ENCODE results near the gene PCLO. TPM values are rescaled to one million over a fixed set of nuclear protein-coding genes. Genes with fewer than 3 reads are reported as not detected.

PCLO gene
- total and polyA plus RNA-seq, 2 donors = 0.57 to 6.5 TPM

DNA sequence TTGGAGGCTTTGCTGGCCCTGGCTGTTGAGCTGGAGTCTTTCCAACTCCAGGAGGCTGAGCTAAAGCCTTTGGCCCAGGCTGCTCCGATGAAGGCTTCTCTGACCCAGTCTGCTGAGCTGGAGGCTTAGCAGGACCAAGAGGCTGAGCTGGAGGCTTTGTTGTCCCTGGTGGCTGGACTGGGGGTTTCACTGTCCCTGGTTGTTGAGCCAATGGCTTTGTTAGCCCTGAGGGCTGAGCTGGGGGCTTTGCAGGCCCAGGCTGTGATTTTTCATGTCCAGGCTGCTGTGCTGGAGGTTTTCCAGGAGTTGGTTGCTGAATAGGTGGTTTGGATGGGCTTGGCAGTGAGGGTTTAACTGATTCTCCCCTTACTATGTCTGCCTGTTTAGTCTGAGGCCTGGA lies 7.3 kb downstream of the PCLO start:
- 74% methylated on average over 1 of the region's 1 CpG for WGBS
- no peaks in the 10 kb centered on the region for H3K4me1 ChIP-seq (ENCODE audit: insufficient read depth)
- H3K27ac ChIP-seq (ENCODE audit: low read depth) = no peak overlapping the region
- DNase-seq (ENCODE audit: extremely low spot score) = no peak
- H3K4me3 ChIP-seq (ENCODE audit: low read depth, low read length) = no peak overlapping the region
- H3K36me3 ChIP-seq (ENCODE audit: insufficient read depth) = no peaks in the 10 kb centered on the region

DNA sequence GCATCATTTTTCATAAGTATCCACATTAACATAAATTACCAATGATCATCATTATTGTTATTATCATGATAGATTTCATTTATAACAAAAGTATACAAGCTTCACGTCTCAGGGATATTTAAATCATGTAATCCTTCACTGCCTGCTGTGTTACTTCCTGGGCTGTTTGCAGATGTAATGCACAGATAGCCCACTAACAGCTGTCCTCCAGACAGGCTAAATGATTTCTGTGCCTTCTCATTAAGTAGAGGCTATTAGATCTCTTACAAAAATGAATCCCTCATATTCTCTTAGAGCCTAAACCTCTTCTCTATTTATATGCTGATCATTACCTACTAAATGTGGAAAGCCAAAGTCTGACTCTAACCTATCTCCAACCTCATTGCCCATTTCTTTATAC lies 9.3 kb downstream of the PCLO start:
- DNase-seq (ENCODE audit: extremely low spot score) = no peak
- Histone ChIP-seq H3K4me3 (ENCODE audit: low read depth, low read length) (no peak overlapping the region), H3K36me3 (ENCODE audit: insufficient read depth) (no peaks in the 10 kb centered on the region), H3K4me1 (ENCODE audit: insufficient read depth) (no peaks in the 10 kb centered on the region), H3K27ac (ENCODE audit: low read depth) (no peak overlapping the region)
- 49% methylated on average over 1 of the region's 1 CpG for WGBS

DNA sequence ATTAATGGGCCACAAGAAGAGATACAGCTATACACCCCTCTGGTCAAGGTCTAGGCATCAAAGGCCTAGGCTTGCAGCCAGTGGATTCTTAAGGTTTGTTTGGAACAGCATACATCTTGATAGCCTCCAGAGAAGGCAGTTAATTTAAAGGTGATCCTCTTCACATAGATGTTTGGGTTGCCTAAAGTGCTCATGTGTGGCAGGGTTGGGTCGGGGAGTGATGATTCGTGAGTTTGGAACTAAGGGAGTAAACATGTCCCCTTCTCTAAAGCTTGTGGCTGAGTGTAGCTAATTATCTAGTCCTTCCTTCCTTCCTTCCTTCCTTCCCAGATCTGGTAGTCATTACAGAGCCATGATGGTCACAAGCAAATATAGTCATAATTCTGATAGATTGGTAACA lies 12.4 kb downstream of the PCLO start:
- DNase-seq (ENCODE audit: extremely low spot score) = no peak
- no peaks in the 10 kb centered on the region for H3K4me1 ChIP-seq (ENCODE audit: insufficient read depth)
- no peaks in the 10 kb centered on the region for H3K36me3 ChIP-seq (ENCODE audit: insufficient read depth)
- WGBS = 81% methylated on average over 2 of the region's 2 CpGs
- H3K27ac ChIP-seq (ENCODE audit: low read depth) = no peak overlapping the region
- no peak overlapping the region for H3K4me3 ChIP-seq (ENCODE audit: low read depth, low read length)

DNA sequence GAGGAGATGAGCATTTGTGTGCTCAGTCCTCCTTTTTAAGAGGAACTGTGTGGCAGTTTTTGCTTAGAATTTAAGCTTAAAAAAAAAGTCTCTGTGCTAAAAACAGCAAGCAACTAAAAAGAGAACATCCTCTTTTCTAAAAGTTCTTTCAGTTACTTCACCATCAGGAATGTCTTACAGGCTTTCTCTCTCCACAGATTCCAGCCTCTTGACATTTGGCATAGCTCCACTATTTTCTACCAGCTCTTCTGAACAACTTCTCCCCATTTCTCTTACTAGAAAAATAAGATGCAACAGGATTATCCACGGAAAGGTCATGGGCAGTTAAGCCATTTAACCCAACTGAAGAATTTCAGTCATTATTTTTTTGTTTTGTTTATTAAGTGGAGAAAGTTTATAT lies 13.2 kb downstream of the PCLO start:
- Histone ChIP-seq H3K36me3 (ENCODE audit: insufficient read depth) (no peaks in the 10 kb centered on the region), H3K27ac (ENCODE audit: low read depth) (no peak overlapping the region), H3K4me3 (ENCODE audit: low read depth, low read length) (no peak overlapping the region), H3K4me1 (ENCODE audit: insufficient read depth) (no peaks in the 10 kb centered on the region)
- no peak for DNase-seq (ENCODE audit: extremely low spot score)
- WGBS = 58% methylated on average over 1 of the region's 1 CpG

DNA sequence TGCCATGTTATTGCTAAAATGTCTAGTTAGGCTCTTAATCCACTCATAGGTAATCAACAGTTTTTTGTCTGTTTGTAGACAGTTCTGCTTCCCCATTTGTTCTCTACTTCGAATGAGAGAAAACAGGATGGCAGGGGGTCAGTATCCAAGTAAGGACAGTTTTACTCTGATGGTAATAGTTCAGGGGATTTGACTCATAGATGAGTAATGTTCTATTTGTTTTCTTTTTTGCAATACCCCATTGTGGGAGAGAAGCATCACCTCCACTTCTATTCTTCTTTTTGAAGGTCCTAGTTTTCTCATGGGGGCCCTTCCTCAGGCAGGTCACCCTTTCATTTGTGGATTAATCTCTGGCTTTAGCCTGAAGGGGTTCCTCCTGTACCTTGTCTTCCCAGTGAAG lies 13.9 kb downstream of the PCLO start:
- WGBS = 75% methylated on average over 1 of the region's 1 CpG
- Histone ChIP-seq H3K4me1 (ENCODE audit: insufficient read depth) (no peaks in the 10 kb centered on the region), H3K27ac (ENCODE audit: low read depth) (no peak overlapping the region), H3K4me3 (ENCODE audit: low read depth, low read length) (no peak overlapping the region), H3K36me3 (ENCODE audit: insufficient read depth) (no peaks in the 10 kb centered on the region)
- DNase-seq (ENCODE audit: extremely low spot score) = no peak

DNA sequence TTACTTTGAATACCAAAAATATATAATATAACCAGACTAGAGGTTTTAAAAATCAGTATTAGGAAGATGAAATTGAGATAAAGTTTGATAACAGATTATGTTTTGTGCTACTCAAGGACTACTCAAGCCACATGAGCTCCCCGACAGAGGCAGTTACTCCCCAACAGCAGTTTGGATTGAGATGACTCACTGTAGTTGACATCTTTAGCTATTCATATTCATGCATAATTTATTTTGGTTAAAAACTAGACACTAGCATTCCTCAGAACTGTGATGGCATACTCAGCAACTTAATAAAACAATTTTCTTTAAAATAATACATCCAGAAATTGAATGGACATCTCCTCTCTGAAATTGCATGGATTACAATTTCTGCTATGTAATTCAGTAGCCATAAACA lies 19.6 kb downstream of the PCLO start:
- no peaks in the 10 kb centered on the region for H3K4me1 ChIP-seq (ENCODE audit: insufficient read depth)
- H3K4me3 ChIP-seq (ENCODE audit: low read depth, low read length) = no peak overlapping the region
- 88% methylated on average over 1 of the region's 1 CpG for WGBS
- no peak for DNase-seq (ENCODE audit: extremely low spot score)
- H3K27ac ChIP-seq (ENCODE audit: low read depth) = no peak overlapping the region
- H3K36me3 ChIP-seq (ENCODE audit: insufficient read depth) = no peaks in the 10 kb centered on the region

DNA sequence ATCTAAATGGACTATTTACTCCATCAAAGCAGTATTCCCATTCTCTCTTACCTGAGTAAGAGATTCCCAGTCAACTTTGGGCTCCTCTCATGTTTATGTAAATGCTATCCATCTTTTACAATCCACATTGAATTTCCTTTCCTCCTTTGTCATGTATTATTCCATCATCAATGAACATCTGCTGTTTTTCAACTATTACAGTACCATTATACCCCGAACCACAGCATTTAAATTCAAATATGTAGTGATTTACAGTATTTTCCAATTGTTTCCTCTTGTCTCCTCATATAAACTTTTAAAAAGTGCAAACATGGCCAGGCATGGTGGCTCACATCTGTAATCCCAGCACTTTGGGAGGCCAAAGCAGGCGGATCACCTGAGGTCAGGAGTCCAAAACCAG lies 20.3 kb downstream of the PCLO start:
- no peak overlapping the region for H3K27ac ChIP-seq (ENCODE audit: low read depth)
- no peaks in the 10 kb centered on the region for H3K4me1 ChIP-seq (ENCODE audit: insufficient read depth)
- H3K4me3 ChIP-seq (ENCODE audit: low read depth, low read length) = no peak overlapping the region
- WGBS = 90% methylated on average over 2 of the region's 2 CpGs
- H3K36me3 ChIP-seq (ENCODE audit: insufficient read depth) = no peaks in the 10 kb centered on the region
- no peak for DNase-seq (ENCODE audit: extremely low spot score)

DNA sequence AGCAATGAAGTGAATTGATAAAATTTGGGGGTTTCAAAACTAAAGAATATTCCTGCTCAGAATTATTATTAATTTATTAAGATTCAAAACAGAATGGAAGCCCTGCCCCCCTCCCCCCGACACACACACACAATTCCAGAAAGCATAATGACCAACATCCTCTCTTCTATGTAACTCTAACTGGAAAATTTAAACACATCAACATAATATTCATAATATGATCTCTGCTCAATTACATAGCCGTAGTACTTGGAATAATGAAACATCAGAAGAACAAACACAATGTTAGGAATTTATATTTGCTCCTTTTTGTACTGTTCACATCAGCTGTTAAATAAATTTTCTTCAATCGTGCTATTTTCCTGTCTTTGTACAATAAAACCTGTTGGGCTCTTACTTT lies 20.8 kb downstream of the PCLO start:
- Histone ChIP-seq H3K27ac (ENCODE audit: low read depth) (no peak overlapping the region), H3K4me1 (ENCODE audit: insufficient read depth) (no peaks in the 10 kb centered on the region), H3K4me3 (ENCODE audit: low read depth, low read length) (no peak overlapping the region), H3K36me3 (ENCODE audit: insufficient read depth) (no peaks in the 10 kb centered on the region)
- DNase-seq (ENCODE audit: extremely low spot score) = no peak
- WGBS = 91% methylated on average over 3 of the region's 3 CpGs

DNA sequence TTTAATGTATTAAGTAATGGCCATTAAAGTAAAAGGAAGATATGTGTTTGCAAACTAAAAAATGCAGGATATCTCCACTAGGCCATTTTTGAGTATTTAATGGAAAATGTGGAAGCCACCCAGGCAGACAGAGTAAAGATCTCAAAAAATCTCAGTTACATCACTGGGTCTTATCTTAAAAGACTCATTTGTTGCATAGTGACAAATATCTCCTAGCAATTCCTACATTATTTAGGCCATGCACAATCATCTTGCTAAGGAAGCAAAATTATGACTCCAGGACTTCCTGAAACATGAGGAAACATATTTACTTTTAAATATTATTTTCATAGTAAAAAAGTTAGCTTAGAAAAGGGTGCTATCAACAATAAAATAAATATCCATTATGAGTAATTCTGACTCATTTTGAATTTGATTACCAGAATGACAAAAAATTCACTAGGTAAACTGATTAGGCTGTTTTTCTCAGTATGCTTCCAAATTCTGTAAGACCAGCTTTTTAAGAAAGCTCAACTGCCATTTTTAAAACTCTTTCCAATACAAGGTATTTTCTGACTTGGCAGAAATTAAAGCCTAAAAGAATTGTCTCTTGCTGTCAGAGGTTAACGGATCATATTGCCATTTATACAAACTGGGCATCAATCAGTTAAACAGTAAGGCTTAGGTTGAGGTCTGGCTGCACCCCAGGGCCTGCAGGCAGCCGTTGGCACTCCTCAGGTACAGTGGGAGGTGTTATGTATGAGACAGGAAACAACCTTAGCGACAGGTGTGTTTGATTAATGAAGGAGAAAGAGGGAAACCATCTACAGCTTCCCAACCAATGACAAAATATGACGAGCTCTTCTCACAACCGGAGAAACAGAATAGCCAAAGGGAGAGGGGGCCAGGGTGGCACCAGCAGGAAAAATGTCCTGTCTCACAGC lies 31.8 kb downstream of the PCLO start:
- WGBS = 74% methylated on average over 5 of the region's 5 CpGs
- no peak overlapping the region for H3K27ac ChIP-seq (ENCODE audit: low read depth)
- DNase-seq (ENCODE audit: extremely low spot score) = no peak
- H3K4me1 ChIP-seq (ENCODE audit: insufficient read depth) = no peaks in the 10 kb centered on the region
- no peaks in the 10 kb centered on the region for H3K36me3 ChIP-seq (ENCODE audit: insufficient read depth)
- no peak overlapping the region for H3K4me3 ChIP-seq (ENCODE audit: low read depth, low read length)

DNA sequence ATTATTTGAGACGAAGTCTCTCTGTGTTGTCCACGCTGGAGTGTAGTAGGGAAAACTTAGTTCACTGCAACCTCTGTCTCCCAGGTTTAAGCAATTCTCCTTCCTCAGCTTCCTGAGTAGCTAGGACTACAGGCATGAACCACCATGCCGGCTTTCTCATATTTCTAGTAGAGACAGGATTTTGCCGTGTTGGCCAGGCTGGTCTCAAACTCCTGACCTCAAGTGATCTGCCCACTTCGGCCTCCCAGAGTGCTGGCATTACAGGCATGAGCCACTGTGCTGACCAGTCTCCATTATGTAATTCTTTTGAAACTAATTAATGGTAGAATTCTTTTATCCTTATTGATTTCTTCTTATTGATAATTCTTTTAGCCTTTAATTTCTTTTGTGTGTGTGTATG lies 32.5 kb downstream of the PCLO start:
- DNase-seq (ENCODE audit: extremely low spot score) = no peak
- no peaks in the 10 kb centered on the region for H3K36me3 ChIP-seq (ENCODE audit: insufficient read depth)
- 92% methylated on average over 5 of the region's 5 CpGs for WGBS
- no peak overlapping the region for H3K27ac ChIP-seq (ENCODE audit: low read depth)
- H3K4me1 ChIP-seq (ENCODE audit: insufficient read depth) = no peaks in the 10 kb centered on the region
- no peak overlapping the region for H3K4me3 ChIP-seq (ENCODE audit: low read depth, low read length)

DNA sequence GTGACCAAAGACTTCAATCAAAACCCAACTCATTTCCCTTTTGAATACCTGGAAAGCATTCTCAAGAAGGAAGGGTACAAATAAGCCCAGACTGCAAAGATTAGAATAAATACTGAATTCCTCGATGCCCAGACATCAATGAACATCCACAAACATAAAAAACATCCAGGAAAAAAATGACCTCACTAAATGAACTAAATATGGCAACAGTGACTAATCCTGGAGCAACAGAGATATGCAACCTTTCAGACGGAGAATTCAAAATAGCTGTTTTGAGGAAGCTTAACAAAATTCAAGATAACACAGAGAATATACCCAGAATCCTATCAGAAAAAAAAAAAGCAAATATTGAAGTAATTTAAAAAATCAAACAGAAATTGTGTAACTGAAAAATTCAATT lies 43.2 kb downstream of the PCLO start:
- DNase-seq (ENCODE audit: extremely low spot score) = no peak
- no peaks in the 10 kb centered on the region for H3K4me1 ChIP-seq (ENCODE audit: insufficient read depth)
- no peak overlapping the region for H3K27ac ChIP-seq (ENCODE audit: low read depth)
- WGBS = 49% methylated on average over 2 of the region's 2 CpGs
- no peak overlapping the region for H3K4me3 ChIP-seq (ENCODE audit: low read depth, low read length)
- H3K36me3 ChIP-seq (ENCODE audit: insufficient read depth) = no peaks in the 10 kb centered on the region

DNA sequence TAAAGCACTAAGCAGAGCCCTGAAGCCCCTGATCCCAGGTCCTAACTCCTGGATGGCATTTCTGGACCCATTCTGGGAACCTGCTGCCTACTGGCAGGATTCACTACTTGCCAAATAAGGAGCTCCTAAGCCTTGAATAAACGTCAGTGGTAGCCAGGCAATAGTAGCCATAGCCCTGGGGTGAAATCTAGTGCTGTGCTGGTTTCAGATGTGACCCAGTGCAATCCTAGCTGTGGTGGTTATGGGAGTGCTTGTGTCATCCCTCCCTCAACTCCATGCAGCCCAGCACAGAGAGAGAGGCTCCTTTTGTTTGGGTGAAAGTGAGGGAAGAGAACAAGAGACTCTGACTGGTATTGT lies 43.7 kb downstream of the PCLO start:
- 17% methylated on average over 1 of the region's 1 CpG for WGBS

DNA sequence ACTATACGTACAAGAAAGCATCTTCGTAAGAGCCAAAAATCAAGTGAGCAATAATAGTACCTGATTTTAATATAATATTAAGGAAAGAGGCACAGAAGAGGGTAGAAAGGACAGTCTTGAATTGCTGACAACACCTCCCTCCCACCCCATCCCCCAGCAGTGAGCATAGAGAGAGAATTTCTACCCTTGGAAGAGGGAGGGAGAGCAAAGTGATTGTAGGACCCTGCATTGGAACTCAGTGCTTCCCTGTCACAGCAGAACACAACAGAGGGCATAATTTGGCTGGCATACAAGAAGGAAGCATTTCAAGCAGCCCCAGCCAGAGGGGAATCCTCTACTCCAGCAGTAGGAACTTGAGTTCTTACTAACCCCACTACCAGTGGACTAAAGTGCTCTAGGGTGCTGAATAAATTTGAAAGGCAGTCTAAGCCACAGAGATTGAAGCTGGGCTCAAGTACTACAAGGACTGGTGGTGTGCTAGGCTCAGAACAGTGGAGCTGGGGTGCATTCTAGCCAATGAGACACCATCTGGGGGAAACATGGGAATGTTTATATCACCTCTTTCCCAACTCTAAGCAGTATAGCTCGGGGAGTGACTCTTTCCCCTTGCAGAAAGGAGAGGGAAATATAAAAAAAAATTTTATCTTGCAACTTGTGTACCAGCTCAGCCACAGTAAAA lies 44.2 kb downstream of the PCLO start:
- Histone ChIP-seq H3K4me3 (ENCODE audit: low read depth, low read length) (no peak overlapping the region), H3K4me1 (ENCODE audit: insufficient read depth) (no peaks in the 10 kb centered on the region), H3K27ac (ENCODE audit: low read depth) (no peak overlapping the region), H3K36me3 (ENCODE audit: insufficient read depth) (no peaks in the 10 kb centered on the region)
- 84% methylated on average over 3 of the region's 3 CpGs for WGBS
- no peak for DNase-seq (ENCODE audit: extremely low spot score)

More for the DNA sequence above, 43.7 kb downstream of the PCLO start:
- DNase-seq (ENCODE audit: extremely low spot score) = no peak
- Histone ChIP-seq H3K4me1 (ENCODE audit: insufficient read depth) (no peaks in the 10 kb centered on the region), H3K36me3 (ENCODE audit: insufficient read depth) (no peaks in the 10 kb centered on the region), H3K4me3 (ENCODE audit: low read depth, low read length) (no peak overlapping the region), H3K27ac (ENCODE audit: low read depth) (no peak overlapping the region)

DNA sequence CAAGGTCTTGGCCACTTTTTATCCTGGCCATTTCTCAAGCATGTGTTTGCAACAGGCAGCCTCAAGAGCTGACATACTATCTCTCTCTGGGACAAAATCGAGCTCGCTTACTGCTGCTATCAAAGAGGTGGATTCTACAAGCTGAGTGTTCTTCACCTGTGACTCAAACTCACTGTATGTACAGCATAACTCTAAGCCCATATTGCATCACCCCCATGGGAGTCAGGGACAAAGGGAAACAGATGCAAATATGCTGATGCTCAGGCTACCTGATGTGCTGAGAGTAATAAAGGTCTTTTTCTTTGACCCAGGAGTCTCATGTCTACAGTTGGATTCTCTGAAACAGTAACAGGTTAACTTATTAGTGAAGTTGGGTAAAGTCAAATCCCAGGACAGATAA lies 45.2 kb downstream of the PCLO start:
- H3K4me3 ChIP-seq (ENCODE audit: low read depth, low read length) = no peak overlapping the region
- H3K27ac ChIP-seq (ENCODE audit: low read depth) = no peak overlapping the region
- no peaks in the 10 kb centered on the region for H3K36me3 ChIP-seq (ENCODE audit: insufficient read depth)
- 88% methylated on average over 2 of the region's 2 CpGs for WGBS
- no peak for DNase-seq (ENCODE audit: extremely low spot score)
- no peaks in the 10 kb centered on the region for H3K4me1 ChIP-seq (ENCODE audit: insufficient read depth)
